ENCODE measurements around the gene CRYBB1. TPM values are rescaled to one million over a fixed set of nuclear protein-coding genes. Genes with fewer than 3 reads are reported as not detected.
A peak's percentile ranks its signal among the peaks of the same experiment; 100 is the strongest.

CRYBB1 gene
- total RNA-seq, 1 donor, result not detected

- DNase-seq (ENCODE audit: low read depth), result no peak
- H3K4me3 ChIP-seq (ENCODE audit: low read depth, low read length), result no peak overlapping the region
- TF ChIP-seq CTCF (IDR thresholded peaks at IDR 0.05; ENCODE audit: insufficient read depth, low read length), result no peak
These were observed 53.2 kb downstream of the CRYBB1 start for GRCh38 chr22:26564672-26565071.

- no peak overlapping the region for H3K4me3 ChIP-seq (ENCODE audit: low read depth, low read length)
- no peak for DNase-seq (ENCODE audit: low read depth)
- no peak for TF ChIP-seq CTCF (IDR thresholded peaks at IDR 0.05; ENCODE audit: insufficient read depth, low read length)
These were observed 53.6 kb downstream of the CRYBB1 start for GRCh38 chr22:26564181-26564580.

- no peak for DNase-seq (ENCODE audit: low read depth)
- no peak for TF ChIP-seq CTCF (IDR thresholded peaks at IDR 0.05; ENCODE audit: insufficient read depth, low read length)
These were observed 54.8 kb downstream of the CRYBB1 start for GRCh38 chr22:26563022-26563421.

GRCh38 chr22:26561756-26562417 is 55.9 kb downstream of the CRYBB1 start:
- no peak overlapping the region for H3K4me3 ChIP-seq (ENCODE audit: low read depth, low read length)
- DNase-seq (ENCODE audit: low read depth), result no peak
- no peak for TF ChIP-seq CTCF (IDR thresholded peaks at IDR 0.05; ENCODE audit: insufficient read depth, low read length)

More at GRCh38 chr22:26563022-26563421, 54.8 kb downstream of the CRYBB1 start:
- no peak overlapping the region for H3K4me3 ChIP-seq (ENCODE audit: low read depth, low read length)

GRCh38 chr22:26559961-26560575 is 57.8 kb downstream of the CRYBB1 start:
- DNase-seq (ENCODE audit: low read depth), result no peak
- no peak for TF ChIP-seq CTCF (IDR thresholded peaks at IDR 0.05; ENCODE audit: insufficient read depth, low read length)
- no peak overlapping the region for H3K4me3 ChIP-seq (ENCODE audit: low read depth, low read length)

GRCh38 chr22:26558248-26558895 is 59.5 kb downstream of the CRYBB1 start:
- no peak overlapping the region for H3K4me3 ChIP-seq (ENCODE audit: low read depth, low read length)
- TF ChIP-seq CTCF (IDR thresholded peaks at IDR 0.05; ENCODE audit: insufficient read depth, low read length), result no peak
- DNase-seq (ENCODE audit: low read depth), result peak; percentile 56

Measured in fibroblast of the aortic adventitia (primary cell).